Kidney capillary endothelial cell (primary cell): ENCODE results near the gene TGFBR3.
"Not testable (repeated sequence)": the region's sequence is repeated elsewhere in the genome, so short reads cannot be mapped to it uniquely, and the experiment has no call there.

ENCODE experiments used
- DNase-seq: peaks from one replicate; pipeline ENCODE4 v3.0.0-alpha.2; 2018; ENCODE audit warnings: low spot score

The TGFBR3 gene

DNA sequence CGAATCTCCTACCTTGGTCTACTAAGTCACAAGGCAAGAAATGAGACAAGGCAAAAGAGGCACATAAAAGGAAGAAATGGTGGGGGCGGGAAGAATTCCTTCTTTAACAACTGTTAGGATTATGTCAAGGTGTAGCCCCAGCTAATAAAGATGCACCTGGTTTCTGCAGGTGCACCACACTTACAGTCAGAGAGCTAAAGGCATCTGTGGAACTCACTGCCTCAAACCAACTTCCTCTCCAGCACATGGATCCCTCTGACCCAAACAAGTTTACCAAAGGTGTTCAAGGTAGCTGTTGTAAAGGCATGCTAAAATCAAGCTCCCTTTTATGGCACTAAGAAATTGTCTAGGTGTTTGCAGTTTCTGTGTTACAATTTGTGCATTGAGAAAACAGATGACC, 38.1 kb downstream of the TGFBR3 start:
- no peak for DNase-seq

DNA sequence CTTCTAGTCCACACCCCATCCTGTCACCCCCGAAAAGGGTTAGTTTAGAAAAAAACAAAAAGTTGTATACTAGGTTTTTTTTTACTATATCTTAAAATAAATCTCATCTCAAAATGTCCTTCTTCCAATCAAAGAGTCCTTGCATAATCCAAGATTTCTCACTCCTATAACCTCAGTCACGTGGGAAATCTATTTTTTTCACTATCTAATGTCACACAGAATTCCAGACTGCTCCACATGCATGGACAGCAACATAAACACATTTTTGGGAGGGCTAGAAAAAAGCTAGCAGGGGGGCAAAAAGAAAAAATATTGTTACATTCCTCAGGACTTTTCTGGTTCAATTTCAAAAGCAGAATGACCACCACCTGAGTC, 39.3 kb downstream of the TGFBR3 start:
- DNase-seq, result no peak

DNA sequence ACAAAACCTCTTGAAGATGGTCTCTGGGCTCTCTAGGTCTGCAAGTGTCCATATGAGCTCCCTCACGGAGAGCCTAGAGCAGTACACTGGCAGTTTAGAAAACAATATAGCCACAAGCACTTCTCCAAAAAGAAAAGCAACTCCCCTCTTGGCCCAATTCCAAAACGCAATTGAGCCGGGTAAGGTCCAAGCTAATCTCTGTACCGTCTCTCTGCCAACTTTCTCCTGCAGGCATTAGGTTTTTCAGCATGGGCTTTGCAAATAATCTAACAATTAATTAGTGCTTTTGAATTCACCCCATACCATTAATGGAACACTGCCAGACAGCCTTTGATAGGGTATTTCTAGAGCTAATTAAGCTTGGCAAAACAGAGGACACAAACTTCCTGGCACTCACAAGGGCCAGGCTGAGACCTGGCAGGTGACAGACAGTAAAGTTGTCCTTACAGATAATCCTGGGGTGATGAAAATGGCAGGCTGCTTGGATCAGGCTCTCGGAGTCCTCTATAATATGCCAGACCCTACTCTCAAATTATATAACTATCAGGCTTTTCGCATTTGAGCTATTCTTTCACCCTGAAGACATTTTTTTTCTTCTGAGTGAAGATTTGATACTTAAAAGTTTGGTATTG, 39.8 kb downstream of the TGFBR3 start:
- no peak for DNase-seq

DNA sequence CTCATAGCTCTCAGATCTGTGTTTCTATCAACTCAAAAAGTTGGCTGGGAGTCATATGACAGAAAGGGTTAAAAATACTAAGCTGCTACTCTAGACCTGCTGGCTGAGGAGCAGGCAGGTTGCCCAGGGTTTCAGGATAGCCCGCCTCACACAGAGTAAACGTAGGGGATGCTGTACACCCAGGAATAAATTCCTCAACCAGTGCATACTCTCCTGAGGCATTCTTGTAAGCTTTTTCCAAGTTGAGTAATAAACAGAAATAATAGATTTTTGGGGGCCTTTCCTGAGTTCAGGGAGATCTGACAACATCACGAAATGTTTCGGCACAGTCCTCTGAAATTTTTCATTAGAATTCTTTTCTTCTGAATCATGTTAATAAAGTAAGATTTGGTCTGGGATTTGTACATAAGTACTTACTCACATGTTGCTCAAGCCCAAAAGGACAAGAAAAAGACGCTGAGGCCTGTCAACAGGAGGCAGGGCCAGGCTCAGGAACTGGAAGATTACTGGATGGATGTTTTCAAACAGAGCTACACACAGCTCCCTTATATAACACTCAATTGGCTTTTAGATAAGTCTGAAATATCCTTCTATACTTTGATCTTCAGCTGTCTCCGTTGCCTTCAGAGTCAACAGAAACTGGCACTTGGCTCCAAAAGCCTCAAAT, 41.0 kb downstream of the TGFBR3 start:
- DNase-seq, result no peak

DNA sequence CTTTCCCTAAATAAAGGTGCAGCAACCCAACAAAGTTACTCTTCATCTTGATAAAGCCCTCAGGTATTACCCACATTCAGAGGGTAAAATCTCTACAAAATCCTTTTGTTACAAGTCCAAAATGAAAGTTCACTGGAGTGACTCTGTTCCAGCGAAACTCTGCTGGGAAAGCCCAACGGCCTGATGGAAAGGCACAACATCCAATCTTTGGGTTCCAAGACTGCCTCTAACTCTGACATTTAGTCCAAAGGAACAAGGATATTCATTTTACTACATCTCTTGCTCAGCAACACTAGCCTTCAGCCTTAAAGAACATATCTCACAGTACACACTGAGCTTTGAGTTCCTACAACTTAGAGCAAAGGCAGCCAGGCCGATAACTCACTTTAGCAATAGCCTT, 42.1 kb downstream of the TGFBR3 start:
- DNase-seq, result no peak

DNA sequence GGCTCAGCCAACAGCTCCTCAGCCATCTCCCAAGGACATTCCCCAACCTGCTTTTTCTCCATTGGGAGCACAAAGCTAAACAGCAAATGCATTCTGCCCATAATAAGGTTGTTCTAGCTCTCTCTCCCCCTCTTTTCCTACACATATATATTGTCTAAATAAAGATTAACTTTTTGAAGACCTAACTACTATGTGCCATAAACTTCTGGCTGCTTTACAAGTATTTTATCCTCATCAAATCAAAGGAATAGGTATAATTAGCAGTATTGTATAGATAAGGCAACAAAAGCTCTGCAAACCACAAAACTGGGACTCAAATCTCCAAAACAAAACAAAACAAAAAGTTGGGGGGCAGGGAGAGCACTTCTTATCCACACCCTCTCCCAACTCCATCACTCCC, 43.4 kb downstream of the TGFBR3 start:
- DNase-seq, result no peak

DNA sequence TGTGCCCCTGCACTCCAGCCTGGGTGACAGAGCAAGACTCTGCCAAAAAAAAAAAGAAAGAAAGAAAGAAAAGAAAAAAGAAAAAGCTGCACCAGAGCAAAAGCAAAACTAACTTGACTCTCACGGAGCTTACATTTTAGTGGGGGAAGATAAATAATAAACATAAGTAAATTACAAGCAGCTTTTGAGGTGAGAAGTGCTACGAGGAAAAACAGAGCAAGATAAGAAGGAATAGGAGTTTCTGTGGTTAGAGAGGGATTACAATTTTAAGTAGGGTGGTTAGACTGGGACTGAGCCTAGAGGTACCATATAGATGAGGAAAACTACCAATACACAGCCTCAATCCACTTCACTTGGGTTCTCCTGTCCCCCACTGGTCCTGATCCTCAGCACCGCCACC, 43.9 kb downstream of the TGFBR3 start:
- DNase-seq, result no peak

DNA sequence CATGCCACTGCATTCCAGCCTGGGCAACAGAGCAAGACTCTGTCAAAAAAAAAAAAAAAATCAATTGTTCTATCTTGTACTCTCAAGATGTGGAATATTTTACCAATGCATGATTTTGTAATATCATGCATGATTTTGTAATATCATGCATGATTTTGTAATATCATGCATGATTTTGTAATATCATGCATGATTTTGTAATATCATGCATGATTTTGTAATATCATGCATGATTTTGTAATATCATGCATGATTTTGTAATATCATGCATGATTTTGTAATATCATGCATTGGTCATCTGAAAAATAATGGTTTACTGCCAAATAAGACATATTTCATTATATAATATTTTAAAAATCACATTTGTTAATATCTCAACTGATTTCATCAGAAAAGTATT, 45.7 kb downstream of the TGFBR3 start:
- DNase-seq, result not testable (repeated sequence)

DNA sequence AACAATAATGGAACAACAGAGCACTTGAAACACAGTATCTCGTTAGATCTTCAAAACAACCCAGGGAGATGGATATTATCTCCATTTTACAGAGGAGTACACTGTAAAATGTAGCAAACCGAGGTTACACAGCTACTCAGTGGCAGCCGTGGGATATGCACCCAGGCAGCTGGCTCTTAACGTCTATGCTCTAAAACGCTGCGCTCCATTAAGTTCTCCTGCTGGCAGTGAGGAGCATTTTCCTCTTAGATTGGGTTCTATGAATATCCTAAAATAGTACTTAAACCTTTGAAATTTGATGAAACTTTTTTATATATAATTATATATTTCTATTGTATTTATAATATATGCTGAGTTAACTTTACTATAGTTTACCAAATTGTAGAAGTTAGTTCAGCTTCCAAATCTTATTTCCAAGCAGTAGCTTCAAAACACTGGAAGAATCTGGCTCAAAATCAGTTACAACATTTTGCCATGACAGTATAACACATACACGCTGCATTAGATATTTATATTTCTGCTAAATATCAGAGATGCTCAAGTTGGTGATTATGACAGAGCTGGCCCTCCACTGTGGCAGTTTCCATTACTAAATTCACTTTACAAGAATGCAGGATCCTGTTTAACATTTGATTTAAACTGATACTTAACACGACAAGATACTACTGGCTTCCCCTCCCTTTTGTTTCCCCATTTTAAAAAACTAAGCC, 49.5 kb downstream of the TGFBR3 start:
- DNase-seq, result no peak

DNA sequence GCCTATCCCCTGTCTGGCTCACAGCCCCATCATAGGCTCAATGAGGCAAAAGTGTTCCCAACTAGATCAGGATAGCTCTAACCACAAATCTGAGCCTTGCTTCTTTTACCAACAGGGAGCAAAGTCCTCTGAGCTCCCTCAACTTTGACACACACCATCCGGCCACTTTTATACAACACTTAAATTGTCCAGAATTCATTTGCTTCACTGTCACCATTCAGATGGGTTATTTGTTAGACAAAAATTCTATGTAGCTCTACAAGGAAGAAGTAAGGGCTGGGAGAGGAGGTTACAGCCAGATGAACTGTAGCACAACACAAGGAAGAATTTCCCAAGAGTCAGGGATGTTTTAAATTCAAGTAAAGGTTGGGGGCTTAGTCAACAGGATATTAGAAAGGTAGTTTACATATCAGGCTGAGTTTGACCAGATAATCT, 50.8 kb downstream of the TGFBR3 start:
- no peak for DNase-seq

DNA sequence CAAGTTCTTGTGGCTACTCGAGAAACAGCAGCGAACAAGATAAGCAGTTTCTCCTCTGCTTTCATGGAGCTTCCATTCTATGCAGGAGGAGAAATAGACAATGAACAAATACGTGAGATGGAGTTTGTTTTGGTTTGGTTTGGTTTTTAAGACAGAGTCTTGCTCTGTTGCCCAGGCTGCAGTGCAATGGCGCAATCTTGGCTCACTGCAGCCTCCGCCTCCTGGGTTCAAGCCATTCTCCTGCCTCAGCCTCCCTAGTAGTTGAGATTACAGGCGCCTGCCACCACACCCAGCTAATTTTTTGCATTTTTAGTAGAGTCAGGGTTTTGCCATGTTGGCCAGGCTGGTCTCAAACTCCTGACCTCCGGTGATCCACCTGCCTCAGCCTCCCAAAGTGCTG, 51.4 kb downstream of the TGFBR3 start:
- DNase-seq, result not testable (repeated sequence)

DNA sequence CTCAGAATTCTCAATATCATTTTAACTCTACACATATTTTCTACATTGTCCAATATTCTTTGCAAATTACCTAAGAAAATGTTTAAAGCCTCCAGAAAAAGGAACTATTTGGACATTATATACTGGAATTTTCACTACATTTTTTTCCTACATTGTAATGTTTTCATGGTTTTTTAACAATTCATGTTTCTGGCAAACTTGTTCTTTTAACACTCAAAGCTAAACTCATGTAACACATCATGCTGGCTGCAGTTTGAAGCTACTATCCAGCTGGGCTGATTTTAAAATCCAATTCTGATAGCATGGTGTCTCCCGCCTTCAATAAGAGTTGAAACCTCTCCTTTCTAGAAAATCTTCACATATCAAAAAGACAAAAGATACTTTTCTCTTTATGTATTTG, 52.0 kb downstream of the TGFBR3 start:
- DNase-seq, result no peak

DNA sequence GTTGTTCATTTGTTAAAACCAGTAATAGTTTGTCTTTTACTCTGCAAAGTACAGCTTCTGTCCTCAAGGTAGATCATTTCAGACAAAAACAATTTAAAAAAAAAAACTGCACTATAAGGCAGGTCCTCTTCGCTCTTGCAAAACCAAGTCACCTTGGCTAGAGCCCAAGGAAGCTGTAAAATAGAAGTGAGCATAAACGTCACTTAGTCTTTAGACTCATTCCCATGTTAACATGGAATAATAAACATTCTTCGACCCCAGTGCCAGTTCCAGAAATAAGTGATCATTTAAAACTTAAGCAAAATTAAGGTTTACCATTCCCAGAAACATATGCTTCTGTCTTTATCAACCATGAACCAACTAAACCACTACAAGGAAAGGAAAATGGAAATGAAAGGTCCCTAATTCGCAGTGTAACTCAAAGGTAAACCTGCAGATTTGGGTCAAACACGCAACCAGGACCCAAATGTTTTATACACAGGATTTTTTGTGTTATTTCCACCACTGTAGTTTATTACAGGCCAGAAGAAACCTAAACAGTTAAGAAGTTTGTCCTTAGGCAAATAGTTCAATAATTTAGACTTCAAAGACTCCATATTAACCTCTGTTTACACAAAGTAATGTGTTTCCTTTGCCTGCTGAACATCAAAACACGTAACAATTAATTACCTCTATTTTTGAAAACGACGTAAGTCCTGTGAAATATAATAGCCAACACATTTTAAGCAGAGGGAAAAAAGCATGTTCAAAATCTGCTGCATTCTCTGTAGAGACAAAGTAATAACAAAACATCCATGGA, 54.6 kb downstream of the TGFBR3 start:
- no peak for DNase-seq

DNA sequence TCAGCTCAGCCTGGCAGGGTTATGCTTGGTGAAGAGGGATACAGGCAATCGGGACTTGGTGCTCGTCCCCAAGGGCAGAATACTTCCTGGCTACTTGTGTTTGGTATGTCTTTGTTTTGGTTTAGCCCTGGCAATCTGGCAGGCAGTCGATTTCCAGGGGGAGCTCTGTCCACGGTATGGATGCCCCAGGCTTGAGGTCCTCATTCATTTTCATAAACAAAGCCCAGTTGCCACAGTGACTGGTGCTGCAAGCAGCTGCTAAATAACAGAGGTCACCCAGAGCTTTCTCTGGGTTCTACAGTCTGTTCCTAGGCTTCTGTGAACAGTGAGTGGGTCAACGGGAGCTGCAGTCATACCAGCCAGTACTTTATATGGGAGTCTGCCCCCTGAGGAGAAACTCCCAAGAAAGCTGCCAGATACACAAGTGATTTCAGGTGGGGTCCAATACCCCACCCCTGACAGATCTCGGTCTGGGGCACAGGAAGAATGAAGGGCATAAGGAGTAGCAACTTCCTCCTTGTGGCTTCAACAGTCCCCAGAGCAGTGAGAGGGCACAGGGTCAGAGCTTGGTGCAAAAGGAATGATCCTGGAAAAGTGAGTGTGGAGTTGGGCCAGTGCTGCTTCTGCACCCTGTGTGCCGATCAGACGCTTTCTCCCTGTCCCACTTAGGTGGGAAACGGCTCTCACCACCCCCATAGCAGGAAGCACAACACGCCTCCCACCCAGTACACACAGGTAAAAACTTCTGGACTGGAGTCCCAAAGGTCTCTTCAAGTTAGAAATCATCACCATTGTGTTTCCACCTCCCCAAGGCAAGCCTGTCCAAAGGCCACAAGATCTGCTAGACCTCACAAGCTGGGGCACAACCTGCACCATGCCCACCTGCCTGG, 55.5 kb downstream of the TGFBR3 start:
- DNase-seq, result no peak

DNA sequence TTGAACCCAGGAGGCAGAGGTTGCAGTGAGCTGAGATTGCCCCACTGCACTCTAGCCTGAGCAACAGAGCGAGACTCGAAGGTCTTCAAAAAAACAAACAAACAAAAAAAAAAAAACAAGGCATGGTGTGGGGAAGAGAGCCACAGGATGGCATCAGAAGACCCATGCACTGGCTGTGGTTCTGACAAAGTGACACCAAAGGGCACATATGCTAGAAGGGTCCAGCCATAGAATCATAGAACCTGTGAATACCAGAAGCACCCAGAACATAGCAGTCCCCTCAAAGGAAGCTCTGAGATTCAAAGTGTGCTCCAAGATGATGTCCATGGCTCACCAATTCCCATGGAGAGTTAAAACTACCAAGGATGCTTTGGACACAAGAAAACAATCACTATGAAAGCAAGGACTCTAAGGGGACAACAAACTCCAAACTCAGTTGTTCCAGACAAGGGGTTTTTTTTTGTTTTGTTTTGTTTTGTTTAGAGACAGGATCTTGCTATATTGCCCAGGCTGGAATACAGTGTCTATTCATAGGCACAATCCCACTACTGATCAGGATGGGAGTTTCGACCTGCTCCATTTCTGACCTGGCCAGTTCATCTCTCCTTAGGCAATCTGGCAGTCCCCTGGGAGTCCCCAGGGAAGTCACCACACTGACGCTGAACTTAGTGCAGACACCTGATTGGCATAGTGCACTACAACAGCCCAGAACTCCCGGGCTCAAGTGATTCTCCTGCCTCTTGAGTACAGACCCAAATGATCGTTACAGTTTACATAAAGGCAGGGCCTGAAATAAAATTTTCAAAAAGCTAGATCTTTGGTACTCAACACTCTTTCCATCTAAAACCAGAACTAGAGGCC, 56.4 kb downstream of the TGFBR3 start:
- DNase-seq, result no peak

DNA sequence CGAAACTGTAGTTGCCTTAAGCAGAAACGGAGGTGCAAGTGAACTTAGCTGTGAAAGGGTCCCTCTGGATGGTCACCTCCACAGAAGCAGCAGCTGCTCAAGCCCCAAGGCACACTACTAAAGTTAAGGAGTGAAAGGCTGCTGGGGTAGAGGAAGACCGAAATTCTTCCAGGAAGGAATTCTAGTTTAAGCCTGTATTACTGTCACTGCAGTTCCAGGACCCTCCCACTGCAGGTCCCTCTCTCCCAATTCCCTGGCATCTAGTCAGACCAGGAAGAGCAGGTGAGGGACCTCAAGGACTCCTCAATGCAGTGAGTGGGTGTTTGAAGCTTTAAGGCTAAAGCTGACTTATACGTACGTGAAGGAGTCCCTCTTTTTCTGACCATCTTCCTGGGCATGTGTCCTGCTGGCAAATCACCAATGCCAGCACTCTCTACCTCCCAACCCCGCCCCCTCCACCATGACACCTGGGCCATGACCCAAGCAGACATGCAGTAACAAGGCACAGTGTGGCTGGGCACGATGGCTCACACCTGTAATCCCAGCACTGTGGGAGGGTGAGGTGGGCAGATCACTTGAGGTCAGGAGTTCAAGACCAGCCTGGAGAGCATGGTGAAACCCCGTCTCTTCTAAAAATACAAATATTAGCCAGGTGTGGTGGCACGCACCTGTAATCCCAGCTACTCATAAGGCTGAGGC, 57.2 kb downstream of the TGFBR3 start:
- DNase-seq, result no peak

DNA sequence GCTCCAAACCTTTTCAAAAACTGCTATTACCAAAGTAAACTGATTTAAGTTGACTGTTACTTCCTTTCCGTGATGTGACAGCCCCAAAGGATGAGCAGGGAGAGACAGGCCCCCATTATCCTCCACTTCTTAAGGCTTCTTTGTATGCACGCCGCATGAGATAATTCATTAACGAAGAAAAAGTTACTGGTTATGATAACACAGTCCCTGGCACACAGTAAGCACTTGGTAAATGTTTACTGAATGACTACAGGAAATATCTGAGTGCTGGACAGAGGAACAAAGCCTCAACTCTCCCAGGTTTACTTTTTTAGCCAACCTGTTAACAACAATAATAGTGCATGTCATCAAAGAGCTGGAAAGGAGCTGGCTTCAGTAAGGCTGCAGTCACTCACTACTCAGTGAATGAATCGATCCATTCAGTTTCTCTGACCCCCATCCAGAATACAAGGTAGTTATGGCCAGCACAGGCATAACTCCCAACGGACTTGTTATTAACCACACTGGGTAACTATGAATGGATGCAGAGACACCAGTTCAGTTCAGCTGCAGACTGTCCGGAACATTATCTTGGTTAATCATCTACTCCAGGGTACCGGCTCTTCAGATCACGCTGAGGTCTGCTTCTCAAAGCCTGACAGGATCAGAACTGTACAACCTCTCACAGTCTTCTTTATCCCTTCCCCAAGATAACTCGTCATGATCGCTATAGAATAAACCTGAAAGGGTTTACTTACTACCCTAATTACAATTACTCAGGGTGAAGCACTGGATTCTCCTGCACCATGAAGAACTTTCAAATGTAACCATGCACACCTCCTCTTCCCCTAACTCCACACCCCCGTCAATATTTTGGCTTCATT, 58.3 kb downstream of the TGFBR3 start:
- no peak for DNase-seq

DNA sequence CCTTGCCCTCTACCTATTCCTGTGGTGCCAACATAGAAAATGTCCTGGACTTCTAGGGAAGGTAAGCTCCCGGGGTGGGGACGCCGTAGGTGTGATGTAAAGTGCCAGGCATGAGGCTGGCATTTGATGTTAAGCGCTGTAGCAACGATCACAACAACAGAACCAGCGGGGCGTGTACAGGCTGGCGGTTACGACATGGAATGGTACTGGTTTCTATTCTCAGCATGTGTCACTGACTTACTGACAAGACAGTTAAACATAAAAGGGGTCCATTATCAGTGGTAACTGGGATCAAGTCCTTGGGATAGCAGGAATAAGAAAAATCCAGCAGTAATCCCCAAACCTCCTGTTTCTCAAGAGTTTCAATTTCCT, 58.9 kb downstream of the TGFBR3 start:
- no peak for DNase-seq

DNA sequence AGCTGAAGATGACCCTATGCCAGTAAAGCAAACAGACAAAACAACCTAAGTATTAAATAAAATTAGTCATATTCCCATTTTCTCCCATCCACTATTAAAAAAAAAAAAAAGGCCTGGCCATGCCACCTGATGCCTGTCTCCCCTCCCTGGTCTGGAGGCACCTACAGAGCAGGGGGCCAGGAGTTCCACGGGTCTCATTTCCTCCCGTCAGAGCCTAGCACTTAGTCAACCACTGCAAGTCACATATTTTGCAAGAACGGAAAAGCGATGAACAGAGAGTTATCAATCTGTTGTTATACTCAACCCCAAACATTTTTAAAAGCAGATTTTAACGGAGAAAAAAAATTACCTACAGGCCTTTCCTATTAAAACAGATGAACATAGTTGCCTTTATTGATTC, 59.3 kb downstream of the TGFBR3 start:
- DNase-seq, result no peak
